PC-3 (cell line): ENCODE results near the gene THBS2.

Source experiments
- EZH2 ChIP-seq: fragments of 300-600 bp; sonication (generic); IDR thresholded peaks from one replicate; pipeline ENCODE4 v1.6.1; 2017; ENCODE audit warnings: antibody characterized with exemption, mild to moderate bottlenecking, low read length; ENCODE audit not compliant: unreplicated experiment
- TF ChIP-seq, protein P1 (sequence below): fragments of 300-600 bp; sonication (generic); conservative IDR thresholded peaks from 2 replicates; pipeline ENCODE4 v1.5.1; 2017; ENCODE audit warnings: antibody characterized with exemption, low read depth, mild to moderate bottlenecking, low read length

DNA sequence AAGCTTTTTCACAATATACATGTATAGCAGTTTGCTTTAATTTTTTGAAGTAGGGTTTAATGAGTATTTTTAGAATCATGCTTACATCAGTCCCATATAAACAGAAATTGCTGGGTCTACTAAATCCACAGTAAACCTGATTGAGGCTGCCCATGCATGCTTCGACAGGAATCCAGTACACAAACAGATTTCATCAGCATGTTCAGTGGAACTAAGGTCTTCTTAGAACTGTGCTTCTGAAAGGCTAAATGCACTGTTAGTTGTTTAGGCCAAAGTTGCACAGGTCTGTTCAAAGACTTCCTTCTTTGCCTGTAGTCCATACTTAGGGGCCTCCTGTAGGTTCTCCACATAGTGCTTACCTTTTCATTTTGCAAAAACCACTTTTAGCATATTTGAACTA lies 42.5 kb upstream of the THBS2 start:
- TF ChIP-seq, protein P1, sequence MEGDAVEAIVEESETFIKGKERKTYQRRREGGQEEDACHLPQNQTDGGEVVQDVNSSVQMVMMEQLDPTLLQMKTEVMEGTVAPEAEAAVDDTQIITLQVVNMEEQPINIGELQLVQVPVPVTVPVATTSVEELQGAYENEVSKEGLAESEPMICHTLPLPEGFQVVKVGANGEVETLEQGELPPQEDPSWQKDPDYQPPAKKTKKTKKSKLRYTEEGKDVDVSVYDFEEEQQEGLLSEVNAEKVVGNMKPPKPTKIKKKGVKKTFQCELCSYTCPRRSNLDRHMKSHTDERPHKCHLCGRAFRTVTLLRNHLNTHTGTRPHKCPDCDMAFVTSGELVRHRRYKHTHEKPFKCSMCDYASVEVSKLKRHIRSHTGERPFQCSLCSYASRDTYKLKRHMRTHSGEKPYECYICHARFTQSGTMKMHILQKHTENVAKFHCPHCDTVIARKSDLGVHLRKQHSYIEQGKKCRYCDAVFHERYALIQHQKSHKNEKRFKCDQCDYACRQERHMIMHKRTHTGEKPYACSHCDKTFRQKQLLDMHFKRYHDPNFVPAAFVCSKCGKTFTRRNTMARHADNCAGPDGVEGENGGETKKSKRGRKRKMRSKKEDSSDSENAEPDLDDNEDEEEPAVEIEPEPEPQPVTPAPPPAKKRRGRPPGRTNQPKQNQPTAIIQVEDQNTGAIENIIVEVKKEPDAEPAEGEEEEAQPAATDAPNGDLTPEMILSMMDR = no peak
- TF ChIP-seq EZH2 = no peak
